ENCODE data around the gene WDR27. TPM values are rescaled to one million over a fixed set of nuclear protein-coding genes. Genes with fewer than 3 reads are reported as not detected.
A peak's percentile ranks its signal among the peaks of the same experiment; 100 is the strongest.

Gene WDR27
- total RNA-seq, 4 donors from 2014 or later, result 23.1 to 101 (median 75.8) TPM

DNA sequence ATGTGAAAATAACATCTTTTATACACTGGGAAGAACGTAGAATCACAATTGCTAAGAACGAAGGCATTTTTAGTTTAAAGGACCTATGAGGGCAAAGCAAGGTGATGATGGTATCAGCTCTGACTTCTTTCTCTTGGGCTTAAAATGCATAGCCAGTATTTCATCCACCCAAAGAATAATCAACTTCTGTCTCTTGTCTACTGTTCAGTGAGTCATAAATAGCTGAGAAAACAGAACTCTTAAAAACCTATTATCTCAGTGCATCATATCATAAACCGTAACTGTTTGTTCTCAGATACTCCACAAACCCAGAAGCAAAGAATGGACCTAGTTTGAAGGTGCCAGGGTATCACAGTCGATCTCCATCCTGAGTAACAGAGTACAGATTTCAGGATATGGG is 17.3 kb upstream of the WDR27 start:
- H3K36me3 ChIP-seq, result peaks cover 0 to 31% (median 0%) of the 10 kb centered on the region in 3 donors
- no peaks in the 10 kb centered on the region for H3K9me3 ChIP-seq
- no peaks in the 10 kb centered on the region for H3K27me3 ChIP-seq
- no peak for TF ChIP-seq POLR2A (IDR thresholded peaks at IDR 0.05)
- TF ChIP-seq, protein P1, sequence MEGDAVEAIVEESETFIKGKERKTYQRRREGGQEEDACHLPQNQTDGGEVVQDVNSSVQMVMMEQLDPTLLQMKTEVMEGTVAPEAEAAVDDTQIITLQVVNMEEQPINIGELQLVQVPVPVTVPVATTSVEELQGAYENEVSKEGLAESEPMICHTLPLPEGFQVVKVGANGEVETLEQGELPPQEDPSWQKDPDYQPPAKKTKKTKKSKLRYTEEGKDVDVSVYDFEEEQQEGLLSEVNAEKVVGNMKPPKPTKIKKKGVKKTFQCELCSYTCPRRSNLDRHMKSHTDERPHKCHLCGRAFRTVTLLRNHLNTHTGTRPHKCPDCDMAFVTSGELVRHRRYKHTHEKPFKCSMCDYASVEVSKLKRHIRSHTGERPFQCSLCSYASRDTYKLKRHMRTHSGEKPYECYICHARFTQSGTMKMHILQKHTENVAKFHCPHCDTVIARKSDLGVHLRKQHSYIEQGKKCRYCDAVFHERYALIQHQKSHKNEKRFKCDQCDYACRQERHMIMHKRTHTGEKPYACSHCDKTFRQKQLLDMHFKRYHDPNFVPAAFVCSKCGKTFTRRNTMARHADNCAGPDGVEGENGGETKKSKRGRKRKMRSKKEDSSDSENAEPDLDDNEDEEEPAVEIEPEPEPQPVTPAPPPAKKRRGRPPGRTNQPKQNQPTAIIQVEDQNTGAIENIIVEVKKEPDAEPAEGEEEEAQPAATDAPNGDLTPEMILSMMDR (IDR thresholded peaks at IDR 0.05), result no peak
- no peak for DNase-seq
- no peak overlapping the region for H3K27ac ChIP-seq
- H3K4me1 ChIP-seq, result peaks cover 0 to 20% (median 2%) of the 10 kb centered on the region in 4 donors
- no peak overlapping the region for H3K4me3 ChIP-seq

DNA sequence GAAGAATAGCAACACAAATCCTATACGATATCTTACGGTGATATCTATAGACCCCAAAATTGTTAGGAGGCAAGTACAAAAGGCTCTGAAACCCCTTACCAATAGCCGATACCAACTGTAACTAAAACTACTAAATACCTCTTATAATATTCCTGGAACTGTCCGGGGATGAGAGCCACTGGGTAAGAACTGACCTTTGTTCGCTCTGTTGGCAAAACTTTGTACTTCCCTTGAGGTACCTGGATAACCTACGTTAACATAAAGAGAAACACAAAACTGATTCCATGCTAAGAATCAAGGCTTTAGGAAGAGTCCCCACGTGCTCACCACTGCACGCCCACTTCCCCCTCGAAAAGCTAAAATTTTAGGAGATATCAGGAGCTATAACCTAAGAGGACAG is 12.8 kb upstream of the WDR27 start:
- Histone ChIP-seq H3K4me3 (no peak overlapping the region), H3K36me3 (peaks cover 0 to 69% (median 0%) of the 10 kb centered on the region in 3 donors), H3K27ac (peak overlapping the region in 1 of 4 donors; percentile 37), H3K27me3 (no peaks in the 10 kb centered on the region), H3K4me1 (no peaks in the 10 kb centered on the region), H3K9me3 (no peaks in the 10 kb centered on the region)
- no peak for TF ChIP-seq POLR2A (IDR thresholded peaks at IDR 0.05)
- TF ChIP-seq, protein P1 (IDR thresholded peaks at IDR 0.05), result no peak
- DNase-seq, result no peak

DNA sequence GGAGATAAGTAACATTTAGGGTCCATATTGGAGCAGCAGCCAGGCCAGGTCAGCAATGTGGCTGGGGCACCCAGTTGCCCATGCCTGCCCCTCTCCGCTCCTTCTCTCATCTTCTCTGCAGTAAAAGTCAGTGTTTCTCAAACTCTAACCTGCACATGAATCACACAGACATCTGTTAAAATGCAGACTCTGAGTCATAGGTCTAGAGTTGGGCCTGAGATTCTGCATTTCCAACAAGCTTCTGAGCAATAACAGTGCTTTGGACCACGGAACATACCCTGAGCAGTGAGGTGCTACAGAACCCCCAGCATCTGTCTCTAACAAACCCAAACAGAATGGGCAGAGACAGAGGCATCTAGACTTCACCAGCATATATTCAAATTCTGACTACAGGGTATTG is 12.3 kb upstream of the WDR27 start:
- TF ChIP-seq POLR2A (IDR thresholded peaks at IDR 0.05), result no peak
- TF ChIP-seq, protein P1 (IDR thresholded peaks at IDR 0.05), result no peak
- no peak for DNase-seq
- H3K4me3 ChIP-seq, result no peak overlapping the region
- H3K4me1 ChIP-seq, result no peaks in the 10 kb centered on the region
- H3K27ac ChIP-seq, result peak overlapping the region in 1 of 4 donors; percentile 6
- H3K36me3 ChIP-seq, result peaks cover 0 to 69% (median 0%) of the 10 kb centered on the region in 3 donors
- no peaks in the 10 kb centered on the region for H3K27me3 ChIP-seq
- no peaks in the 10 kb centered on the region for H3K9me3 ChIP-seq

- TF ChIP-seq, protein P1 (IDR thresholded peaks at IDR 0.05), result no peak
- TF ChIP-seq POLR2A (IDR thresholded peaks at IDR 0.05), result no peak
- H3K36me3 ChIP-seq, result peaks cover 0 to 65% (median 0%) of the 10 kb centered on the region in 3 donors
- DNase-seq, result no peak
- peaks cover 0 to 7% (median 2%) of the 10 kb centered on the region in 4 donors for H3K4me1 ChIP-seq
- no peak overlapping the region for H3K27ac ChIP-seq
- no peak overlapping the region for H3K4me3 ChIP-seq
- no peaks in the 10 kb centered on the region for H3K9me3 ChIP-seq
- no peaks in the 10 kb centered on the region for H3K27me3 ChIP-seq
Observed at GRCh38 chr6:169710009-169710408, 8.2 kb upstream of the WDR27 start.

DNA sequence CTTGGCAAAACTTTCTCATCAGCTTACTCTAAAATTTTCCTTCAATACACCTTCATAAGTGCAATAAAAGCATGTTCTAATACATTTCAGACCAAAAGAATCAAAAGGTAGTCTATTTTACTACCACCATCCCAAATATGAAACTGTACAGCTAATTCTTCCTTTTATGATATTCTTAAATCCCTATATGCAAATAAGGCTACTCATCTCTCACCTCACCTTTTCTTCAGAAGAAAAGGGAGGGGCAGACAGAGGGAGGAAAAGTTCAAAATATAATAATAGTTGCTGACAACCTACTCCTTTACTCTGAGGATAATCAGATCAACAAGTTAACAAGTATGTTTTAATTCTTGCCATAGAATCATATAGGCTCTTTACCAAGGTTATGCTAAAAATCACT is 7.5 kb upstream of the WDR27 start:
- Histone ChIP-seq H3K36me3 (peaks cover 0 to 62% (median 0%) of the 10 kb centered on the region in 3 donors), H3K4me3 (no peak overlapping the region), H3K27ac (no peak overlapping the region), H3K27me3 (no peaks in the 10 kb centered on the region), H3K9me3 (no peaks in the 10 kb centered on the region), H3K4me1 (peaks cover 0 to 12% (median 2%) of the 10 kb centered on the region in 4 donors)
- no peak for DNase-seq
- TF ChIP-seq, protein P1 (IDR thresholded peaks at IDR 0.05), result no peak
- no peak for TF ChIP-seq POLR2A (IDR thresholded peaks at IDR 0.05)

DNA sequence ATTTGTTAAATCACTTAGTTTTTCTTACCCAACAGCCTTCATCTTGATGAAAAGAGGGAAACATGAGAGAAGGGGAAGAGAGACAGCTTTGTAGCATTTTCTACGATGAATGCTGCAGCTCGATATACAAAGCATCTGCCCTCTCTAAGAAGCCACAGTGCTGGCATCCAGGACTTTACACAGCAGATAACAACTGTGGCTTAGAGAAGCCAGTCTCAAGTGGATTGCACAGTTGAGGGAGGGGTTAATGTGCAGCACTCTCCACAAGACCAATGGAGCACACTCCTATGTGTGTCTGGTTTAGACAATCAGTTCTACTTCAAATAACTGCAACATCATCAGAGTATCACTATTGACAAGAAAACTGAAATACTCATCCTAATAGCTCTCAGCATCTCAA is 5.9 kb upstream of the WDR27 start:
- Histone ChIP-seq H3K27ac (no peak overlapping the region), H3K9me3 (no peaks in the 10 kb centered on the region), H3K36me3 (peaks cover 0 to 51% (median 0%) of the 10 kb centered on the region in 3 donors), H3K4me3 (no peak overlapping the region), H3K4me1 (peaks cover 0 to 27% (median 9%) of the 10 kb centered on the region in 4 donors), H3K27me3 (no peaks in the 10 kb centered on the region)
- TF ChIP-seq, protein P1 (IDR thresholded peaks at IDR 0.05), result no peak
- no peak for DNase-seq
